8988T (cell line): ENCODE results near the gene KANSL3.
"Not testable (repeated sequence)": the region's sequence is repeated elsewhere in the genome, so short reads cannot be mapped to it uniquely, and the experiment has no call there.

Source experiments
- DNase-seq: peaks from one replicate; pipeline ENCODE4 v3.0.0; 2011

The KANSL3 gene

GRCh38 chr2:96602330-96602823, 35.7 kb downstream of the KANSL3 start:
- DNase-seq: no peak

DNA sequence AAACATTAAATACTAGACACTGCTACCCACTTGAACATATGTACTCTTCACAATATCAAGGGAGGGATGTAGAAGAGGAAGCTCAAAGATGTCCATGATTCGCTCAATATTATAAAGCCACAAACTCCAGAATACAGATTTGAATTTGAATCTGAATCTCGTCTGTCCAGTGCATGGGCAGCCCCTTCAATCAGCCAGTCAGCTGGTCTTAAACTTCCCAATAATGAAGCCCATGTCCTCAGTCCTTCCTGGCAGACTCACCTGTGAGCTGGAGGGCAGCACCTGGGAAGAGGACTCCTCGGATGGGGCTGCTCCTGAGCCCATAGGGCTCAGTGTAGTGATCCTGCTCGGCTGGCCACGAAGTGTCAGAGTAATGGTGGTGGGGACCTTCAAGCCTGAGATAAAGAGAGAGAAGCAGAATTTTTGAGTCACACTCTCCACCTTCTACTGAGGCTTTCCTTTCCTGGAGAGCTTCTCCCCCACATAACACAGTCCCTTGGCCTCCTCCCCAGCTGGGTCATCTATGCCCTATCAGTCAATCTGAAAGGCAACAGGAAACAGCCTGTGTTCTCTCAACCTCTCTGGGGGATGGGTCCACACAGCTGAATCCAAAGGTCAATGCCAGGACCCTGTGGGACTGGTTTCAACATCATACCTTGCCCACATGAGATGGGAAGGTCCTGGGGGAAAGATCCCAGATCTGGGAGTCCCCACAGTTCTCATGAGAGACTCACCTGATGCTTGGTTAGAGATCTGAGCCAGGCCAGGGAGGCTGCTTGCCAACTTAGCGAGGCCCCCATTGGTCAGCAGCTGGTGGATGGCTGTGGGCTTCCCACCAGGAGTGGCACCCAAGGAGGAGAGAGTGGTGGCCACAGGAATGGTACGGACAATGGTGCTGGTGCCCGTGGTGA, 36.5 kb downstream of the KANSL3 start:
- DNase-seq: no peak

- DNase-seq: no peak
Measured at GRCh38 chr2:96599941-96600340, 38.2 kb downstream of the KANSL3 start.

DNA sequence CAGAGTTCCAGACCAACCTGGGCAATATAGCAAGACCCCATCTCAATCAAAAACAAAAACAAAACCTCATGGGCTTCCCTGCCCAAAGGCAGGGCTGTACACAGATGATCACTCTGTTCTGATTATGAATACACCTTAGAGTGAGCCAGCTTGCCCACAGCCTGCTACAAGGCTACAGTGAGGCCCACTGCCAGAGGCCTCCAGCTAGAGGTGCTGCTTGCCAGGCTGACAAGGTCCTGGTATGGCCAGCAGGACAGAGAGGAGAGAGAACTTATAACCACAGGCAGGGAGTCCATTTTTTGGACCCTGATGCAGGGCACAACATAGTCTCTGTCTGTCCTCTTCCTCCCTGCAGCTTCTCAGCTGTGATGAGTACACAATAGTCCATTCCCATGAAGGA, 41.5 kb downstream of the KANSL3 start:
- DNase-seq: no peak

DNA sequence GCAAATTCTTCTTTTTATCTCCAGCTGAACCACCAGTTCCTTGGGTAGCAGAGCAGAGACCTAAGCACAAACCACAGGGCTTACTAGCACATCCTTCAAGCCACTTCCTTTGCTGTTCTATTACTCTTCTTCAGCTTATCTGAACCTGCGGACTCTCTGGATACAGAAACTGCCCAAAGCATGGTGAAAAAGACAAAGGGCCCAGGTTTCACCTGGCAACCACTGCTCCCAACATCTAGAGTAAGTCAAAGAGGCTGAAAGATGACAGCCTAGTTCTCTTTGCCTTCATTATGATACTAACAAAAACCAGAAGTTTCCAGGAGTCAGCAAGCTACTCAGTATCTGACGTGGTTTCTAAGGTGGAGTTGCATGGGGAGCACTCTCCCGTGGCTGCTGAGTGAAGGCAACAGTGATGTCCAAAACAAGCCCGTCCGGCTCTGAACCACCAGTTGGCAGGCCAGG, 43.4 kb downstream of the KANSL3 start:
- no peak for DNase-seq

DNA sequence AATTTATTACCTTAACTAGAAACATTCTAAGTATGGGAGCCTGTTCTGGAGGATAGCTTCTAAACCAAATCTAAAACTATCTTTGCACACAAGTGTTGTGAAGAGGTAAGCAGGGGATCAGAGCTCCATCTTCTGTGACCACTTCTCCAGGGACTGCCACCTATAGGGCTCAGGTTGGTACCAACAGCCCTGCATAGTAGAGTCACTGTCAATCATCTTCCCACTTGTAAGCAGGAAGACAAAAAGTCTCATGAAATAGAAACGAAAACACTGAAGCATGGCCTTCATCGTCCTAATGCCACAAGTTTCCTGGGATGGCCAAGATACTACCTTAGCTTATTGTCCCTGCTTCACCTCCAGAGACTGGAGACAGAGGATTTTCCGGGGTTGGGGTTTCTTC, 43.8 kb downstream of the KANSL3 start:
- DNase-seq: no peak

GRCh38 chr2:96591494-96591893, 46.6 kb downstream of the KANSL3 start:
- DNase-seq: no peak

GRCh38 chr2:96591054-96591453, 47.1 kb downstream of the KANSL3 start:
- DNase-seq: no peak

DNA sequence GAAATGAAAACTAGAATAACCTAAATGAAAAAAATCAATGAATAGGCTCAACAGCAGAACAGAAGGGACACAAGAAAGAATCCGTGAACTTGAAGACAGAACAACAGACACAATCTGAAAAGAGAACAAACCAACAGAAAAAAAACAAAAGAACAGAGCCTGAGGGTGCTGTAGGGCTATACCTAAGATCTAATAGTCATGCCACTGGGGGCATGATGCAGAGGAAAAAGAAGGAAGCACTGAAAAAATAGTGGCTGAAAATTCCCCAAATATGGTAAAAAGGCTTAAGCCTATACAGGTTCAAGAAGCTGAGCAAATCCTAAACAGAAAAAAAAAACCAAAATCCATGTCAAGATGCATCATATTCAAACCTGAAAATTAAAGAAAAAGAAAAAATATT, 50.3 kb downstream of the KANSL3 start:
- no peak for DNase-seq

DNA sequence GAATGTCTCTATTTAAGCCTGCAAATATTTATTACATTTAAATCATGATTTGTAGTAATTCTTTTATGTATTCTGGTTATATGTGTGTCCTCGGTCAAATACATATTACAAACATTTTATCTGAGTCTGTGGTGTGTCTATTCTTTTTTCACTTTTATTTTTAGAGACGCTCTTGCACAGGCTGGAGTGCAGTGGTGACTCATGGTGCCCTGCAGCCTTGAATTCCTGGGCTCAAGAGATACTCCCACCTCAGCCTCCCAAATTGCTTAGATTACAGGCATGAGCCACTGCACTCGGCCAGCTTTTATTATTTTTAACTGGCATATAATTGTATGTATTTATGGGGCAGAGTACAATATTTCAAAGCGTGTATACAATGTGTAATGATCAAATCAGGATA, 54.1 kb downstream of the KANSL3 start:
- DNase-seq: no peak

- DNase-seq: no peak
Measured at GRCh38 chr2:96580771-96581170, 57.3 kb downstream of the KANSL3 start.

DNA sequence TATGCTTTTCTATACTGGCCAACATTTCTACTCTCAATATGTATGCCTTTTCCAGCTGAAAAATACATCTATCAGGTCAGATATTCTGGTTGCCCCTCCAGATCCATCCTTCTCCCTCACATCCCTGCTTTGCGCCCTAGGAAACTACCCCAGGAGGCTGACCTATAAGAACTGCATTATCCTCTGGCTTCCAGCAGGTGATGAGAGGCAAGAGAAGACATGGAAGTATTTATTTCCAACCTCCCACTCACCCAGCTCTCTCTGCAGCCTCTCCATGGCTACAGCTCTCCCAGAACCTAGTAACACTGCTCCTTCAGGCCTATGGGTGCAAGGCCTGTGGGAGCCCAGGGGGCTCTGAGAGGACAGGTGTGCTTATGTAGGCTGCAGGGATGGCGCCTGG, 58.7 kb downstream of the KANSL3 start:
- DNase-seq: no peak

GRCh38 chr2:96578731-96579130, 59.4 kb downstream of the KANSL3 start:
- DNase-seq: no peak

GRCh38 chr2:96577501-96577900, 60.6 kb downstream of the KANSL3 start:
- no peak for DNase-seq

GRCh38 chr2:96575785-96576456, 62.2 kb downstream of the KANSL3 start:
- DNase-seq: no peak

- no peak for DNase-seq
Measured at GRCh38 chr2:96574364-96574763, 63.7 kb downstream of the KANSL3 start.

- no peak for DNase-seq
Measured at GRCh38 chr2:96568094-96568493, 70.0 kb downstream of the KANSL3 start.

GRCh38 chr2:96565111-96565510, 73.0 kb downstream of the KANSL3 start:
- DNase-seq: no peak

- no peak for DNase-seq
Measured at GRCh38 chr2:96564563-96564962, 73.5 kb downstream of the KANSL3 start.

DNA sequence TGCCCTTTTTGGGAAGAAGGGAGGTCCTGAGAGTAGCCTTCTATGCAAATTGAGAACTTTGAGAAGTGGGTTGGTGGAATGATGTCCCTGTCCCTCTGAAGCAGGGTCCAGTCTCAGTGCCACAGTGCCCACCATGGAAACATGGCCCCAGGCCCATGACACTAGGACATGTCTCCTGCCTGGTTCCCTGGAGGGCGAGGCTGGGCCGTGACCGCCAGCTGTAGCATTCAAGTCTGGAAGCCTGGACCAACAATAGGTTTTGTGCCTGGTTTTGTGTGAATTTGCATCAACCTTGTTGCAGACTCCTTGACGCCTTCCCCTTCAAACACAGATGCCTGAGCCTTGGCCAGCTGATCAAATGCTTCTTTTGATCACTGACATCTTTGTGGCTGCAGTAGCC, 74.1 kb downstream of the KANSL3 start:
- DNase-seq: no peak

GRCh38 chr2:96558485-96558884, 79.6 kb downstream of the KANSL3 start:
- DNase-seq: no peak

- DNase-seq: no peak
Measured at GRCh38 chr2:96558061-96558460, 80.1 kb downstream of the KANSL3 start.

DNA sequence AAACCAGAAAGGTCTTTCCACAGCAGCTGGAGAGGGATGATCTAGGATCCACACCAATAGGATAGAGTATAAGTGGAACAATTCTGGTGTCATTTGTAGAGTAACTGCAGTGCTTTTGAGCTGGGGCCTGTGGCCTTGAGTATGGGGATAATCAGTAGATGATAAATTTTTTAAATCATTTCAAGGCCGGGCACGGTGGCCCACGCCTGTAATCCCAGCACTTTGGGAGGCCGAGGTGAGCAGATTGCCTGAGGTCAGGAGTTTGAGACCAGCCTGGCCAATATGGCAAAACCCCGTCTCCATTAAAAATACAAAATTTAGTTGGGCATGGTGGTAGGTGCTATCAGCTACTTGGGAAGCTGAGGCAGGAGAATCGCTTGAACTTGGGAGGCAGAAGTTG, 80.7 kb downstream of the KANSL3 start:
- not testable (repeated sequence) for DNase-seq
